ENCODE measurements around the gene SPATA2L. TPM values are rescaled to one million over a fixed set of nuclear protein-coding genes. Genes with fewer than 3 reads are reported as not detected.

The SPATA2L gene
- total and polyA plus RNA-seq, 2 of the 13 experiments (the other 11 are each of a cell fraction or from before 2014, with no cell fraction given) = 9.1 to 20.7 TPM

DNA sequence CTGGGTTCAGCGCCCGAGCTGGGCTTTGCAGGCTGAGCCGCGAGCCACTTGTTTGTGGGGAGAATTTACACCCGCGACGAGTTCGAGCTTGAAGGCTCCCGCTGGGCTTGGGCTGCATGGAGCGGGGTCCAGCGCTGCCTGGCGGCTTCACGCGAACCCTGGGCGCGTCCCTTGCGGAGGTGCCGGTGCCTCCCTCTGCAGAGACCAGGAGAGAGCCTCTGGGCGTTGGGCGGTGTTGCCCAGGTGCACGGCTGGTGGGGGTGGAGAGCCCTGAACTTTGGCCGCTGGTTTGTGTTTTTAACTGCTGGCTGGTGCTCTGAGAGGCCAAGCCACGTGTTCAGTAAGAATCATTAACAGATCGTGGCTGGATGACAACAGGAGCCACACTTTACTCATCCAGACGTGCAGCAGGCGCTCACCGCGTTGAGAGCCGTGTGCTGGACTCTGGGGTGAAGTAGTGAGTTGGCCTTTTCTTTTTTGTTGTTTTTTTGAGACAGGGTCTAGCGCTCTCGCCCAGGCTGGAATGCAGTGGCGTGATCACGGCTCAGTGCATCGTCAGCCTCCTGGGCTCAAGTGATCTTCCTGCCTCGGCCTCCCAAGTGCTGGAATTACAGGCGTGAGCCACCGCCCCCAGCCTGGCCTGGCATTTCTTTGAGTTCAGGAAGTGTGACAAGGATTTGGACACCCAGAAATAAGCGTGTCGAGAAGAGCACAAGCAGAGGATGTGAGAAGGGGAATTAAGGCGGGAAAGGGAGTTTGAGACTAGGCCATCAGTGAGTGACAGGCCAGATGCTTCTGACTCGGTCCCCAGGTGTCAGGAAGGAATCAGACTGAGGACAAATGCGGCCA is 14.2 kb downstream of the SPATA2L start (continued):
- TF ChIP-seq, protein P1, sequence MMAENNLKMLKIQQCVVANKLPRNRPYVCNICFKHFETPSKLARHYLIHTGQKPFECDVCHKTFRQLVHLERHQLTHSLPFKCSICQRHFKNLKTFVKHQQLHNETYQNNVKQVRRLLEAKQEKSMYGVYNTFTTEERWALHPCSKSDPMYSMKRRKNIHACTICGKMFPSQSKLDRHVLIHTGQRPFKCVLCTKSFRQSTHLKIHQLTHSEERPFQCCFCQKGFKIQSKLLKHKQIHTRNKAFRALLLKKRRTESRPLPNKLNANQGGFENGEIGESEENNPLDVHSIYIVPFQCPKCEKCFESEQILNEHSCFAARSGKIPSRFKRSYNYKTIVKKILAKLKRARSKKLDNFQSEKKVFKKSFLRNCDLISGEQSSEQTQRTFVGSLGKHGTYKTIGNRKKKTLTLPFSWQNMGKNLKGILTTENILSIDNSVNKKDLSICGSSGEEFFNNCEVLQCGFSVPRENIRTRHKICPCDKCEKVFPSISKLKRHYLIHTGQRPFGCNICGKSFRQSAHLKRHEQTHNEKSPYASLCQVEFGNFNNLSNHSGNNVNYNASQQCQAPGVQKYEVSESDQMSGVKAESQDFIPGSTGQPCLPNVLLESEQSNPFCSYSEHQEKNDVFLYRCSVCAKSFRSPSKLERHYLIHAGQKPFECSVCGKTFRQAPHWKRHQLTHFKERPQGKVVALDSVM (CRISPR knock-in tag; IDR thresholded peaks at IDR 0.05) = peak; percentile 99
- TF ChIP-seq KLF12 (CRISPR knock-in tag; IDR thresholded peaks at IDR 0.05; ENCODE audit: borderline replicate concordance) (peak; percentile 98), NFATC3 (CRISPR knock-in tag; IDR thresholded peaks at IDR 0.05) (peak; percentile 96), ZBTB8A (CRISPR knock-in tag; IDR thresholded peaks at IDR 0.05; ENCODE audit: borderline replicate concordance, low read depth) (peak; percentile 76; the same call in 1 of the 2 replicates), ZFY (CRISPR knock-in tag; IDR thresholded peaks at IDR 0.05) (peak; percentile 93), ZSCAN25 (CRISPR knock-in tag; IDR thresholded peaks at IDR 0.05) (peak; percentile 94), ZBTB7B (CRISPR knock-in tag; IDR thresholded peaks at IDR 0.05) (peak; percentile 91), ZNF570 (CRISPR knock-in tag; IDR thresholded peaks at IDR 0.05; ENCODE audit: borderline replicate concordance) (peak; percentile 91; the same call in 1 of the 2 replicates), ZNF737 (CRISPR knock-in tag; IDR thresholded peaks at IDR 0.05; ENCODE audit: borderline replicate concordance) (peak; percentile 78; the same call in 1 of the 2 replicates), JDP2 (CRISPR knock-in tag; IDR thresholded peaks at IDR 0.05; ENCODE audit: borderline replicate concordance) (no peak; the same call in 1 of the 2 replicates), ZSCAN29 (CRISPR knock-in tag; conservative IDR thresholded peaks at IDR 0.05) (peak; percentile 97)
- TF ChIP-seq, protein P2, sequence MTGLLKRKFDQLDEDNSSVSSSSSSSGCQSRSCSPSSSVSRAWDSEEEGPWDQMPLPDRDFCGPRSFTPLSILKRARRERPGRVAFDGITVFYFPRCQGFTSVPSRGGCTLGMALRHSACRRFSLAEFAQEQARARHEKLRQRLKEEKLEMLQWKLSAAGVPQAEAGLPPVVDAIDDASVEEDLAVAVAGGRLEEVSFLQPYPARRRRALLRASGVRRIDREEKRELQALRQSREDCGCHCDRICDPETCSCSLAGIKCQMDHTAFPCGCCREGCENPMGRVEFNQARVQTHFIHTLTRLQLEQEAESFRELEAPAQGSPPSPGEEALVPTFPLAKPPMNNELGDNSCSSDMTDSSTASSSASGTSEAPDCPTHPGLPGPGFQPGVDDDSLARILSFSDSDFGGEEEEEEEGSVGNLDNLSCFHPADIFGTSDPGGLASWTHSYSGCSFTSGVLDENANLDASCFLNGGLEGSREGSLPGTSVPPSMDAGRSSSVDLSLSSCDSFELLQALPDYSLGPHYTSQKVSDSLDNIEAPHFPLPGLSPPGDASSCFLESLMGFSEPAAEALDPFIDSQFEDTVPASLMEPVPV (CRISPR knock-in tag; IDR thresholded peaks at IDR 0.05) = peak; percentile 99
- TF ChIP-seq, protein P3, sequence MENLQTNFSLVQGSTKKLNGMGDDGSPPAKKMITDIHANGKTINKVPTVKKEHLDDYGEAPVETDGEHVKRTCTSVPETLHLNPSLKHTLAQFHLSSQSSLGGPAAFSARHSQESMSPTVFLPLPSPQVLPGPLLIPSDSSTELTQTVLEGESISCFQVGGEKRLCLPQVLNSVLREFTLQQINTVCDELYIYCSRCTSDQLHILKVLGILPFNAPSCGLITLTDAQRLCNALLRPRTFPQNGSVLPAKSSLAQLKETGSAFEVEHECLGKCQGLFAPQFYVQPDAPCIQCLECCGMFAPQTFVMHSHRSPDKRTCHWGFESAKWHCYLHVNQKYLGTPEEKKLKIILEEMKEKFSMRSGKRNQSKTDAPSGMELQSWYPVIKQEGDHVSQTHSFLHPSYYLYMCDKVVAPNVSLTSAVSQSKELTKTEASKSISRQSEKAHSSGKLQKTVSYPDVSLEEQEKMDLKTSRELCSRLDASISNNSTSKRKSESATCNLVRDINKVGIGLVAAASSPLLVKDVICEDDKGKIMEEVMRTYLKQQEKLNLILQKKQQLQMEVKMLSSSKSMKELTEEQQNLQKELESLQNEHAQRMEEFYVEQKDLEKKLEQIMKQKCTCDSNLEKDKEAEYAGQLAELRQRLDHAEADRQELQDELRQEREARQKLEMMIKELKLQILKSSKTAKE (CRISPR knock-in tag; IDR thresholded peaks at IDR 0.05; ENCODE audit: borderline replicate concordance) = peak; percentile 91; the same call in 1 of the 2 replicates
- TF ChIP-seq, protein P4, sequence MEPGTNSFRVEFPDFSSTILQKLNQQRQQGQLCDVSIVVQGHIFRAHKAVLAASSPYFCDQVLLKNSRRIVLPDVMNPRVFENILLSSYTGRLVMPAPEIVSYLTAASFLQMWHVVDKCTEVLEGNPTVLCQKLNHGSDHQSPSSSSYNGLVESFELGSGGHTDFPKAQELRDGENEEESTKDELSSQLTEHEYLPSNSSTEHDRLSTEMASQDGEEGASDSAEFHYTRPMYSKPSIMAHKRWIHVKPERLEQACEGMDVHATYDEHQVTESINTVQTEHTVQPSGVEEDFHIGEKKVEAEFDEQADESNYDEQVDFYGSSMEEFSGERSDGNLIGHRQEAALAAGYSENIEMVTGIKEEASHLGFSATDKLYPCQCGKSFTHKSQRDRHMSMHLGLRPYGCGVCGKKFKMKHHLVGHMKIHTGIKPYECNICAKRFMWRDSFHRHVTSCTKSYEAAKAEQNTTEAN (CRISPR knock-in tag; conservative IDR thresholded peaks at IDR 0.05) = peak; percentile 98
- TF ChIP-seq, protein P5, sequence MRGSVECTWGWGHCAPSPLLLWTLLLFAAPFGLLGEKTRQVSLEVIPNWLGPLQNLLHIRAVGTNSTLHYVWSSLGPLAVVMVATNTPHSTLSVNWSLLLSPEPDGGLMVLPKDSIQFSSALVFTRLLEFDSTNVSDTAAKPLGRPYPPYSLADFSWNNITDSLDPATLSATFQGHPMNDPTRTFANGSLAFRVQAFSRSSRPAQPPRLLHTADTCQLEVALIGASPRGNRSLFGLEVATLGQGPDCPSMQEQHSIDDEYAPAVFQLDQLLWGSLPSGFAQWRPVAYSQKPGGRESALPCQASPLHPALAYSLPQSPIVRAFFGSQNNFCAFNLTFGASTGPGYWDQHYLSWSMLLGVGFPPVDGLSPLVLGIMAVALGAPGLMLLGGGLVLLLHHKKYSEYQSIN (CRISPR knock-in tag; IDR thresholded peaks at IDR 0.05; ENCODE audit: borderline replicate concordance) = no peak
- TF ChIP-seq, protein P6, sequence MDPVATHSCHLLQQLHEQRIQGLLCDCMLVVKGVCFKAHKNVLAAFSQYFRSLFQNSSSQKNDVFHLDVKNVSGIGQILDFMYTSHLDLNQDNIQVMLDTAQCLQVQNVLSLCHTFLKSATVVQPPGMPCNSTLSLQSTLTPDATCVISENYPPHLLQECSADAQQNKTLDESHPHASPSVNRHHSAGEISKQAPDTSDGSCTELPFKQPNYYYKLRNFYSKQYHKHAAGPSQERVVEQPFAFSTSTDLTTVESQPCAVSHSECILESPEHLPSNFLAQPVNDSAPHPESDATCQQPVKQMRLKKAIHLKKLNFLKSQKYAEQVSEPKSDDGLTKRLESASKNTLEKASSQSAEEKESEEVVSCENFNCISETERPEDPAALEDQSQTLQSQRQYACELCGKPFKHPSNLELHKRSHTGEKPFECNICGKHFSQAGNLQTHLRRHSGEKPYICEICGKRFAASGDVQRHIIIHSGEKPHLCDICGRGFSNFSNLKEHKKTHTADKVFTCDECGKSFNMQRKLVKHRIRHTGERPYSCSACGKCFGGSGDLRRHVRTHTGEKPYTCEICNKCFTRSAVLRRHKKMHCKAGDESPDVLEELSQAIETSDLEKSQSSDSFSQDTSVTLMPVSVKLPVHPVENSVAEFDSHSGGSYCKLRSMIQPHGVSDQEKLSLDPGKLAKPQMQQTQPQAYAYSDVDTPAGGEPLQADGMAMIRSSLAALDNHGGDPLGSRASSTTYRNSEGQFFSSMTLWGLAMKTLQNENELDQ (CRISPR knock-in tag; IDR thresholded peaks at IDR 0.05; ENCODE audit: borderline replicate concordance) = no peak
